GM18505 (cell line): Measurements from ENCODE around the gene RCAN3.
"Not testable (repeated sequence)": the region's sequence is repeated elsewhere in the genome, so short reads cannot be mapped to it uniquely, and the experiment has no call there.

Source experiments
- ATAC-seq: cut with Tn5 transposase; IDR thresholded peaks from one replicate; pipeline ENCODE4 v1.9.1; 2021; ENCODE audit not compliant: unreplicated experiment
- POLR2A ChIP-seq: IDR thresholded peaks from 4 replicates; pipeline ENCODE4 v1.6.1; 2011; ENCODE audit warnings: borderline replicate concordance; ENCODE audit not compliant: insufficient read depth, insufficient read length; ENCODE audit errors: extremely low read depth

The RCAN3 gene

DNA sequence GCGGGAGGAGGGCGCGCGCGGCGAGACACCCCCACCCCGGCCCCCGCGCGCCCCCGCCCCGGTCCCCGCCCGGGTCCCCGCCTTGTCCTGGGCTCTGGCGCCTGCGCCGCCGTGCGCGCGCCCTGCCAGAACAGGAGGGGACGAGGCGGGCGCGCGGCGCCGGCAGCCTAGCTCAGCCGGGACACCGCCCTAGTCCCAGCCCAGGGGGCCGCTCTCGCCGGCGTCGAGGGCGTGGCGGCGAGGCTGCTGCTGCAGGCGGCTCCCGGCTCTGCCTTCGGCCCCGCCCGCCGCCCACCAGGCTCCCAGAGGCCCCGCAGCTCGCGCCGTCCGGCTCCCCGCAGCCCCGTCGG, at the start of gene RCAN3:
RCAN3 (plus strand) TSS at position 128 of the 350 bp plus-strand sequence. CDS start 11,537 bp downstream, outside the sequence.
- TF ChIP-seq POLR2A = peak; percentile 41

DNA sequence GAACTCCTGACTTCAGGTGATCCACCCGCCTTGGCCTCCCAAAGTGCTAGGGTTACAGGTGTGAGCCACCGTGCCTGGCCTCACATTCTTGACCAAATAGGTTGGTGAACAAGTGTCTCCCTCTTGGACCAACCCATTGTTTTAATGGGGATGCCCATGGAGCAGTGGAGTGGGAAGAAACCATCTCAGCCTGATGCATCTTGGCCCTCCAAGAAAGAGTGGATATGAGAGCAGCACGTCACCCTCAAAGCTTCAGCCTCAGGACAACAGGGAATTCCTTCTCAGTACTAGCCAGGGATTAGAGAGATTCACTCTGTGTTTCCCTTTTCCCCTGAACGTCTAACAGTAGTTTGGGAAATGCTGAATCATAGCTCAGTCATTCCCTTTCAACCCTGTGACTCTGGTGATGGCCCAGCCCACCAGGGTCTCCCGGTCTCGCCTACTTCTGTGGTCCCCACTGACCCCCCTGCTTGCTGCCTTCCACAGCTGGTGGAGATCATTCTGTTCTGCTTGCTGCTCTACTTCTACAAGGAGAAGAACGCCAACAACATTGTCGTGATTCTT, 49.6 kb upstream of the RCAN3 start:
- no peak for ATAC-seq
- TF ChIP-seq POLR2A = no peak

More for the DNA sequence above, at the start of gene RCAN3:
- no peak for ATAC-seq

DNA sequence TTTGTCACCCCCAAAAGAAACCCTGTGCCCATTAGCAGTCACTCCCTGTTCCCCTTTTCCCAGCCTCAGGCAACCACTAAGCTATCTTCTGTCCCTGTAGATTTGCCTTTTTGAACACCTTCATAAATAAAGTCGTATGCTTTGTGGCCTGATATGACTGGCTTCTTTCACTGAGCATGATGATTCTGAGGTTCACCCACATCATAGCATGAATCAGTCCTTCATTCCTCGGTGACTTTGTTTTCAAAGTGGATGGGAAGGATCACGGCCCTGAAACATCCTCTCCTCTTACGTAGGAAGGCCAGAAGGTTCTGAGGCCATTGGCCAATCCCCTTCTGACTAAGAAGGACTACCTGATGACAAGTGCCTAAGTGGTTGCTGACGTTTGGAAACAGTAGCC, 48.0 kb upstream of the RCAN3 start:
- ATAC-seq = no peak
- no peak for TF ChIP-seq POLR2A

DNA sequence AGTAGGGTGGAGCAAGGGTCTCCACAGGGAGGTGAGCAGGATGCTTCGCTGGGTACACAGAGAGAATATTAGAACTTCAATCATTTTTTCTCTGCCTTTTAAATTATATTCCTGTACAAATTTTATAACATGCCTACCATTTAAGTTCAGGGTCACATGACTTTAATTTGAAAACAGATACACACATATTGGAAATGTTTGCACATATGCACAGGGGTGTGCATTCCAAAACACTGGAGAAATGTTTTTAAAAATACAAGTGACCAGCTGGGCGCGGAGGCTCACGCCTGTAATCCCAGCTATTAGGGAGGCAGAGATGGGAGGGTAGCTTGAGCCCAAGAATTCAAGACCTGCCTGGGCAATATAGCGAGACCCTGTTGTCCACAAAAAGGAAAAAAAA, 47.4 kb upstream of the RCAN3 start:
- no peak for TF ChIP-seq POLR2A

DNA sequence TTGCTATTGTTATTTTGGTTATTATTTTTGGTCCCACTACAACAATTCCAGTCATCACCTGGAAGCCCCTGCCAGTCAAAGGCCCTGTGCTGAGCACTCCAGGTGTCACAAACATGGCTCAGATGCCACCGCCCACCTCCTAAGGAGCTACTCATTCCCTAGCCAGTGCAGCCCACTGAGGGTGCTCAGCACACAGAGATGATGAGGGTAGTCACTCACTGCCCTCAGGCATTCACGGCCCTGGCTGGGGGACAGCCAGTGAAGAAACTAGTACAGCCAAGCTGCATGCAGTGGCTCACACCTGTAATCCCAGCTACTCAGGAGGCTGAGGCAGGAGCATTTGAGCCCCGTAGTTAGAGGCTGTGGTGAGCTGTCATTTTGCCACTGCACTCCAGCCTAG, 44.8 kb upstream of the RCAN3 start:
- no peak for TF ChIP-seq POLR2A
- no peak for ATAC-seq

More for the DNA sequence above, 47.4 kb upstream of the RCAN3 start:
- ATAC-seq = no peak

DNA sequence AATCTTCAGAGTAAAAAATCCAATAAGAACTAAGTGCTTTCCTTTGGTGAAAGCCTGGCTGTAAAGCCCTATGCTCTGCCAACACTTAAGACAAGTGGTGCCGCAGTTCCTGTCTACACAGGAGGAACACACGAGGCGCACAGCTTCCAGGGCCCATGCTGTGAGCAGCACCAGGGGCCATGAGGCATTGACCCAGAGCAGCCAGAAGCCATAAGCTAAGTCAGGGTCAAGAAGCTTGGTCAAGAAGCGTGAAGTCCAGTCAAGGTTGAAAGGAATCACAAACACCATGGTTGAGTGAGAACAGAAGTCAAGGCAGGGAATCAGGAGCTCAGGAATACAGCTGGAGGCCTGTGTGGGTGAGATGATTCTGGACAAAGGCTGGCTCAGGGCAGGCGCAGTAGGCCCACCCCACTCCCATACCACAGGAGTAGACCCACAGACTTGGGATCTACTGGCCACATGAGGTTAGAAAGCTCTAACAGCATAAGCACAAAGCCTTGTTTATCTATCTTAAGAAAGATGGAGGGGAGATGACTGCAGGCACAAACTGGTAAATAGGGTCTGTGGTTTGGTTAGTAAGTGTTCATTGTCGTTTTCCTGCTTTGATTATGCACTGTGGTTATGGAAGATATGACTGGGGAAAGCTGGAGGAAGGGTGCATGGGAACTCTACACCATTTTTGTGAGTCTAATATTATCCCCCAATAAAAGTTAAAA, 42.9 kb upstream of the RCAN3 start:
- ATAC-seq = no peak
- no peak for TF ChIP-seq POLR2A

DNA sequence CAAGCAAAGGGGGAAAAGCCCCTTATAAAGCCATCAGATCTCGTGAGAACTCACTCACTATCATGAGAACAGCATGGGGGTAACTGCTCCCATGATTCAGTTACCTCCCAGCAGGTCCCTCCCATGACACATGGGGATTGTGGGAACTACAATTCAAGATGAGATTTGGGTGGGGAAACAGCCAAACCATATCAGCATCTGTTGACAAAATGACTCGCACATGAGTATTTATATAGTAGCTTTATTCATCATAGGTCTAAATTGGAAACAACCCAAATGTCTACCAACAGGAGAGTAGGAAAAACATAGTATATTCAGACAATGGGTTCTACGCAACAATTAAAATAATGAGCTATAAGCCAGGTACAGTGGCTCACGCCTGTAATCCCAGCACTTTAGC, 40.5 kb upstream of the RCAN3 start:
- not testable (repeated sequence) for ATAC-seq

DNA sequence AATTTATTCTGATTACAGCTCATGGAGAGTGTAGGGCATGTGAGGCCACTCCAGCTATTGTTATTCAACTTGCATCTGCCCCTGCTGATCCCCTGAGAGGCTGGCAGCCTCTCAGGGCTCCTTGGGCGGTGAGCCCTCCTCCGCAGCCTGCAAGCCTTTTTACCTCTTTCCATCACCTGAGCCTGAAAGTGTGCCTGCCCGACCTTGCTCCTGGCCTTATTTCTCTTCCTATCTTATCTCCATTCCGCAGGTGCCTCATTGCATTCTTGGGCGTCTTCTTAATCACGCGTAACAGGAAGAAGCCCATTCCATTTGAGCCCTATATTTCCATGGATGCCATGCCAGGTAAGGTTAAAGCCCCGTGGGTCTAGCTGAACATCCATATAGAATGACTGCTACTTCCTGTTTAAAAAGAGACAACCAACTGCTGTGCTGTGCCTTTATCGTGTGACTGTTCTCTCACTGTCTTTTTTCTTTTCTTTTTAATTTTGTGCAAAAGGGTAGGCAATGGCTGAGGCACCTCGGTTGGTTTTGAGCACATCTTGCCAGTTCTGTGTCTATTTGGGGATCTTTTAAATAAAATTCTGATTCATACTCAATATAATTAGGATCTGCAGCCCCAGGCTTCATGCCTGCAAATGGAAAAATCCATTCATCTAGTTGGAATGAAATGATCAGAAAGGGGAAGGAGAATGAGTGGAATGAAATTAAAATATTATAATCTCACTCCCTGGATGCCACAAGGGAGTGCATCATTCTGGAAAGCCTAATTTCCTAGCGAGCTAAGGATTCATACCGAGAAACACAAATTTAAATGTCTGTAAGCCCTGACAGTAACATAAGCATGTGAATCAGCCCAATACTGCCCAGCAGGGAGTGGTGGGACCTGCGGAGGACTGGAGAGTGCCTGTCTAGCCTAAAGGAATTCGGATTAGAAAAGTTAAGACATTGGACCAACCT, 38.6 kb upstream of the RCAN3 start:
- ATAC-seq = no peak

DNA sequence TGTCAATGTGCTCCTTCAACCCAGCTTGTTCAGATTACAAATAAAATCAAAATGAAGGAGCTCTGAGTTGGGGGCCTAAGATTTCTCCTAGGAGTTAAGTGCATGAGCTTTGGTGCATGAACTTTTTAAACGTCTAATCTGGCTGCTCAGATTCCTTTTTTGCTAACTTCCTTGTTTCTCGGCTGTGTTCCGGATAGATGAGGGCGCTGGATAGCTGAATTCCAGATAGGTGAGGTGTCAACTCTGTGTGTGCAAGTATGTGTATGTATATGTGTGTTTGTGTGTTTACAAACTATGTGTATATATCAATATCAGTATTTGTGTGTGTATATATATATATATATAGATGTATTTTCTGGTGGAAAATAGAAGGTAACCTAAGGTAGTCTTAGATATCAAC, 37.5 kb upstream of the RCAN3 start:
- TF ChIP-seq POLR2A = no peak
- ATAC-seq = no peak

More for the DNA sequence above, 38.6 kb upstream of the RCAN3 start:
- TF ChIP-seq POLR2A = no peak

DNA sequence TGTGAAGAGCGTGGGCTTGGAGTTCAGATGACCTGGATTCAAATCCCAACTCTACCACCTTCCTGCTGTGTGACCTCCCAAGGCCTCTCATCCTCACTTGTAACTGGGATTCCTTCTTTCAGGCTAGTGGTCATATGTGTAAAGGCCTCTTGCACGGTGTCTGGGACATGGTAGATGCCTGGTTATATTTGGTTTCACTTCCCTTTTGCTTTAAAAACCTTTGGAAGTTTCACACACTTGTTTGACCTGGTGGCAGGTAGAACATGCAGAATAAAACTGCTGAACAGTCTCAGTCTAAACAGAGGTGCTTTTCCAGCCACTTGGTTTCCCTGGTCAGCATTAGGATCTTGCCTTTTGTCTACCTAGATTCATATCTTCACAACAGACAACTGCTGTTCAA, 37.0 kb upstream of the RCAN3 start:
- ATAC-seq = no peak
- no peak for TF ChIP-seq POLR2A

DNA sequence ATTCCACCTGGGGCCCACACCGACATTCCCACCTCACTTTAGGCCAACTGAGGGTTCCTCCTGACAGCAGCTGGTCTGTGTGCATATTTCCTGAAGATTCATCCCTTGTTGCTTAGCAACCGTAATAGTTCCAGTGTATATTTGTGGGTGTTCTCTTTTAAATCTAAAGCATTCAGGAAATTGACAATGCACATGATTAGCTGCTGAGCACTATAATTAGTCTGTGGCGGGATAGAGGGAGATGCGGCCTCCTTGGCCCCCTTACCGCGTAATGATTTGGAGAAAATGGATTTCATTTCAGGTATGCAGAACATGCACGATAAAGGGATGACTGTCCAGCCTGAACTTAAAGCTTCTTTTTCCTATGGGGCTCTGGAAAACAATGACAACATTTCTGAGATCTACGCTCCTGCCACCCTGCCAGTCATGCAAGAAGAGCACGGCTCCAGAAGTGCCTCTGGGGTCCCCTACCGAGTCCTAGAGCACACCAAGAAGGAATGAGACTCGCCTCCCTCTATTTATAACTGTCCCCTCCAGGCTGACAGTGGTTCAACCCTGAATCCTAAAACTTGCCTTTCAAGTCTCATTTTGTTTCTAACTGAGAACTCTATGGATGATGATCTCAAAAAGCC, 33.8 kb upstream of the RCAN3 start:
- no peak for ATAC-seq
- TF ChIP-seq POLR2A = no peak

DNA sequence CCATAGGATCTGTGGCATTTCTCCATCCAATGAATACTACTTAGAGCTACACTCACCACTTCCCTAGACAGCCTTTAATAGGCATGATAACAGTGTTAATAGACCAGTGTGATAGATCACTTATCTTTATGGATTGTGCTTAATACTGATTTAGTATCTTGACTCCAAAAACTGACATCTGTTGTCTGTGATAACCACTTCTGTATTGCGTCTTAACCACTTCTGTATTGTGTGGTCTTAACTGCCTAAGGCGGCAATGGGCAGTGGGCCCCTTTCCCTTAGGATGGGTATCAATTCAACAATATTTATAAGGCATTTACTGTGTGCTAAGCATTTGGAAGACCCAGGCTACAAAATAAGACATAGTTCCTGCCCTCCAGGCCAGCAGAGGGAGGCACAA, 32.0 kb upstream of the RCAN3 start:
- ATAC-seq = no peak
- no peak for TF ChIP-seq POLR2A

DNA sequence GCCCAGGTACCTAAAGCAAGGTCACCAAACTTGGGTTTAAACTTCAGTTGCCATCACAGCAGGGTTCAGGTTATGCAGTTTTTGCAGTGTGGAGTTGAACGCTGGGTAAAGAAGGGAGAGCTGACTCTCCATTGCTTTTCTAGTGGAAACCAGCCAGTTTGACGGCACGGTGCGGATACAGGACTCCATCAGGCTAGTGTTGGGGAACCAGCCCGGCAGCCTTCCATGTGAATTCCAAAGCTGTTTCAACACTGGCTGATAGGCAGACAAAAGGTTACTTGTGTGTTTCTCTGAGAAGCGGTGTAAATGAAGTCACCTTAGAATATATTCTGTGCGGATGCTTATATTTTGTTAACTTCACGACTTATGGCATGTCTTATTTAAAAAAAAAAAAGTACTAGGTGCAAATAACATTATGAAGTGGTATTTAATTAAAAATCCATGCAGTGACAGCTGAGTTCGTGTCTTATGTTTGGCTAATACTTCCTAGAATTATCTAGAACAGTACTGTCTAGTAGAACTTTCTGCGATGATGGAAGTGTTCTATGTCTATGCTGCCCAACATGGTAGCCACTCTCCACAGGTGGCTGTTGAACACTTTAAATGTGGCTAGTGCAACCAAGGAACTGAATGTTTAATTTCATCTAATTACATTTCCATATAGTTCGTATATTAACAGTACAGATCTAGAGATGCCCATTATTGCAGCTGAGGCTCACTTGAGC, 29.9 kb upstream of the RCAN3 start:
- ATAC-seq = no peak
- no peak for TF ChIP-seq POLR2A
